Uterus (tissue), 2 donors: ENCODE data around the gene TEKT2.

Experiments
- POLR2A ChIP-seq, 2 donors: fragments of 450-650 bp; IDR thresholded peaks; one replicate each; pipeline ENCODE4 v1.6.1; 2016; ENCODE audit warnings: antibody characterized with exemption in 2 of 2, mild to moderate bottlenecking in 1 of 2, moderate library complexity in 1 of 2
- TF ChIP-seq, protein P1 (sequence below), 4 experiments: fragments of 200-600 bp in 2 of 4; fragments of 450-650 bp in 2 of 4; sonication (generic) in 2 of 4; IDR thresholded peaks; one replicate each; pipeline ENCODE4 v1.5.1; 2016 to 2019; ENCODE audit warnings: antibody characterized with exemption in 4 of 4, mild to moderate bottlenecking in 2 of 4, moderate library complexity in 1 of 4

- TF ChIP-seq, protein P1, sequence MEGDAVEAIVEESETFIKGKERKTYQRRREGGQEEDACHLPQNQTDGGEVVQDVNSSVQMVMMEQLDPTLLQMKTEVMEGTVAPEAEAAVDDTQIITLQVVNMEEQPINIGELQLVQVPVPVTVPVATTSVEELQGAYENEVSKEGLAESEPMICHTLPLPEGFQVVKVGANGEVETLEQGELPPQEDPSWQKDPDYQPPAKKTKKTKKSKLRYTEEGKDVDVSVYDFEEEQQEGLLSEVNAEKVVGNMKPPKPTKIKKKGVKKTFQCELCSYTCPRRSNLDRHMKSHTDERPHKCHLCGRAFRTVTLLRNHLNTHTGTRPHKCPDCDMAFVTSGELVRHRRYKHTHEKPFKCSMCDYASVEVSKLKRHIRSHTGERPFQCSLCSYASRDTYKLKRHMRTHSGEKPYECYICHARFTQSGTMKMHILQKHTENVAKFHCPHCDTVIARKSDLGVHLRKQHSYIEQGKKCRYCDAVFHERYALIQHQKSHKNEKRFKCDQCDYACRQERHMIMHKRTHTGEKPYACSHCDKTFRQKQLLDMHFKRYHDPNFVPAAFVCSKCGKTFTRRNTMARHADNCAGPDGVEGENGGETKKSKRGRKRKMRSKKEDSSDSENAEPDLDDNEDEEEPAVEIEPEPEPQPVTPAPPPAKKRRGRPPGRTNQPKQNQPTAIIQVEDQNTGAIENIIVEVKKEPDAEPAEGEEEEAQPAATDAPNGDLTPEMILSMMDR (IDR thresholded peaks at IDR 0.05), result no peak
- no peak for TF ChIP-seq POLR2A (IDR thresholded peaks at IDR 0.05)
Observed at GRCh38 chr1:36128905-36129206, 45.0 kb downstream of the TEKT2 start.
